Smooth muscle cell (in vitro differentiated cells): ENCODE results near the gene SLC17A9. TPM values are rescaled to one million over a fixed set of nuclear protein-coding genes. Genes with fewer than 3 reads are reported as not detected.

ENCODE experiments used
- DNase-seq: peaks from one replicate; lab custom pipeline; 2025; ENCODE audit not compliant: unreplicated experiment; lab: John Stamatoyannopoulos, UW
- H2AFZ ChIP-seq: fragments of 200-600 bp; sonication (generic); 2 replicates; pipeline ENCODE4 v1.6.0; 2016; ENCODE audit warnings: antibody characterized with exemption, low read depth, mild to moderate bottlenecking
- H3F3A ChIP-seq: fragments of 200-600 bp; sonication (generic); 2 replicates; pipeline ENCODE4 v1.6.0; 2017; ENCODE audit warnings: antibody characterized with exemption, low read depth
- H3K27ac ChIP-seq: fragments of 200-600 bp; sonication (generic); 2 replicates; pipeline ENCODE4 v1.5.1; 2016; ENCODE audit warnings: low read depth, mild to moderate bottlenecking
- H3K27me3 ChIP-seq: fragments of 200-600 bp; sonication (generic); 2 replicates; pipeline ENCODE4 v1.6.1; 2016; ENCODE audit warnings: low read depth, mild to moderate bottlenecking
- H3K36me3 ChIP-seq: fragments of 200-600 bp; sonication (generic); 2 replicates; pipeline ENCODE4 v1.5.1; 2016; ENCODE audit warnings: low read depth
- H3K4me1 ChIP-seq: fragments of 200-600 bp; sonication (generic); 2 replicates; pipeline ENCODE4 v1.5.1; 2016; ENCODE audit warnings: low read depth
- H3K4me2 ChIP-seq: fragments of 200-600 bp; sonication (generic); 2 replicates; pipeline ENCODE4 v1.6.0; 2016; ENCODE audit warnings: mild to moderate bottlenecking
- H3K4me3 ChIP-seq: fragments of 200-600 bp; sonication (generic); 2 replicates; pipeline ENCODE4 v1.5.1; 2016; ENCODE audit warnings: mild to moderate bottlenecking
- H3K79me2 ChIP-seq: fragments of 200-600 bp; sonication (generic); 2 replicates; pipeline ENCODE4 v1.6.0; 2016; ENCODE audit warnings: low read depth, mild to moderate bottlenecking
- H3K9ac ChIP-seq: fragments of 200-600 bp; sonication (generic); 2 replicates; pipeline ENCODE4 v1.6.0; 2016; ENCODE audit warnings: low read depth
- H3K9me3 ChIP-seq: fragments of 200-600 bp; sonication (generic); replicated peaks from 2 replicates; pipeline ENCODE4 v1.5.1; 2016; ENCODE audit warnings: low read depth
- H4K20me1 ChIP-seq: fragments of 200-600 bp; sonication (generic); 2 replicates; pipeline ENCODE4 v1.6.0; 2016; ENCODE audit warnings: low read depth
- WGBS: methylation state at CpG from one replicate; pipeline ENCODE4 v1.1.7; 2016; ENCODE audit warnings: low lambda C conversion rate; 5-methylcytosine and 5-hydroxymethylcytosine counted together
- polyA plus RNA-seq: library from polyadenylated mRNA; unstranded; fragments of >200 nt; fragmentation: Nextera tagmentation; extraction: Ambion mirVana; gene quantifications from 2 replicates; pipeline ENCODE4 v1.2.1, GENCODE V29; 2016
- total RNA-seq: library from RNA; depleted of rRNA; stranded (reverse); fragments of >200 nt; gene quantifications from 2 replicates; pipeline ENCODE4 v1.2.3, GENCODE V29; 2014
- TF ChIP-seq, protein P1 (sequence below): fragments of 200-600 bp; sonication (generic); IDR thresholded peaks from 2 replicates; pipeline ENCODE4 v1.5.1; 2017; ENCODE audit warnings: borderline replicate concordance, mild to moderate bottlenecking, antibody characterized with exemption; ENCODE audit not compliant: insufficient read depth, poor library complexity, severe bottlenecking

The SLC17A9 gene
- total and polyA plus RNA-seq, 2 experiments from 2014 or later: 32.5 to 96.7 TPM

DNA sequence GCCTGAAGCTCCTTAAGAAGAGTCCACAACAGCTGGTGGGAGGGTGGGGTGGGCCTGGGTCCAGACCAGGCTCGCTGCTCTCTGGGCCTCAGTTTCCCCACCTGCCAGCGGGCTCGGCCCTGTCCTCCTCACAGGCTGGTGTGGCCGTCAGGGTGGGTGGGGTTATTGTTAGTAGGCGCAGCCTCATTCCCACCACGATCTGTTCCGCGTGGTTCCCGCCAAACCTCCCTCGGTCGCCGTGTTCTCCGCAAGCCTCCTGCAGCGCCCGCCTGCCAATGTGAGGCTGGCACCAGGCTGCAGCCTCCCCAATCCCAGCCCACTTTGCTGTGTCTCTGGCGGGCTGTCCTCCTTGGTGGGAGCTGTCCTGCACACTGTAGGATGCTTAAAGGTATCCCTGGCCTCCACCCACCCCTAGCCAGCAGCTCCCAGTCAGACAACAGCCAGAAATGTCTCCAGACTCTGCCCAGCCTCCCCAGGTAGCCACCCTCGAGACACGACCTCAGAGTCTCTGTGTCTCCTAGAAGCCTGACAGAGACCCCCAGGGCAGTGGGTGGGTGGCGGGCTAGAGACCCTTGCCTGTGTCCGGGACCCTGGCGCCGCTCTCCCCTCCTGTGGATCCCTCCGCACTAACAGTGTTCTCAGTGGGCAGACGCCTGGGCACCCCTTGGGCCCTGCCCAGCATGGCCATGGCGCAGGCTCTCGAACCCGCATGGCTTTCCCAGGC lies 15.3 kb downstream of the SLC17A9 start:
- WGBS: 96% methylated on average over 21 of the region's 27 CpGs
- Histone ChIP-seq H3K27me3 (peaks cover 4% of the 10 kb centered on the region), H2AFZ (no peak overlapping the region), H3F3A (no peaks in the 10 kb centered on the region), H3K36me3 (no peaks in the 10 kb centered on the region), H3K27ac (no peak overlapping the region), H3K79me2 (no peaks in the 10 kb centered on the region), H3K4me2 (no peak overlapping the region), H3K9me3 (no peaks in the 10 kb centered on the region), H3K4me3 (no peak overlapping the region), H3K9ac (no peak overlapping the region), H3K4me1 (peaks cover 3% of the 10 kb centered on the region), H4K20me1 (peaks cover 49% of the 10 kb centered on the region)
- no peak for DNase-seq
- TF ChIP-seq, protein P1, sequence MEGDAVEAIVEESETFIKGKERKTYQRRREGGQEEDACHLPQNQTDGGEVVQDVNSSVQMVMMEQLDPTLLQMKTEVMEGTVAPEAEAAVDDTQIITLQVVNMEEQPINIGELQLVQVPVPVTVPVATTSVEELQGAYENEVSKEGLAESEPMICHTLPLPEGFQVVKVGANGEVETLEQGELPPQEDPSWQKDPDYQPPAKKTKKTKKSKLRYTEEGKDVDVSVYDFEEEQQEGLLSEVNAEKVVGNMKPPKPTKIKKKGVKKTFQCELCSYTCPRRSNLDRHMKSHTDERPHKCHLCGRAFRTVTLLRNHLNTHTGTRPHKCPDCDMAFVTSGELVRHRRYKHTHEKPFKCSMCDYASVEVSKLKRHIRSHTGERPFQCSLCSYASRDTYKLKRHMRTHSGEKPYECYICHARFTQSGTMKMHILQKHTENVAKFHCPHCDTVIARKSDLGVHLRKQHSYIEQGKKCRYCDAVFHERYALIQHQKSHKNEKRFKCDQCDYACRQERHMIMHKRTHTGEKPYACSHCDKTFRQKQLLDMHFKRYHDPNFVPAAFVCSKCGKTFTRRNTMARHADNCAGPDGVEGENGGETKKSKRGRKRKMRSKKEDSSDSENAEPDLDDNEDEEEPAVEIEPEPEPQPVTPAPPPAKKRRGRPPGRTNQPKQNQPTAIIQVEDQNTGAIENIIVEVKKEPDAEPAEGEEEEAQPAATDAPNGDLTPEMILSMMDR: no peak

DNA sequence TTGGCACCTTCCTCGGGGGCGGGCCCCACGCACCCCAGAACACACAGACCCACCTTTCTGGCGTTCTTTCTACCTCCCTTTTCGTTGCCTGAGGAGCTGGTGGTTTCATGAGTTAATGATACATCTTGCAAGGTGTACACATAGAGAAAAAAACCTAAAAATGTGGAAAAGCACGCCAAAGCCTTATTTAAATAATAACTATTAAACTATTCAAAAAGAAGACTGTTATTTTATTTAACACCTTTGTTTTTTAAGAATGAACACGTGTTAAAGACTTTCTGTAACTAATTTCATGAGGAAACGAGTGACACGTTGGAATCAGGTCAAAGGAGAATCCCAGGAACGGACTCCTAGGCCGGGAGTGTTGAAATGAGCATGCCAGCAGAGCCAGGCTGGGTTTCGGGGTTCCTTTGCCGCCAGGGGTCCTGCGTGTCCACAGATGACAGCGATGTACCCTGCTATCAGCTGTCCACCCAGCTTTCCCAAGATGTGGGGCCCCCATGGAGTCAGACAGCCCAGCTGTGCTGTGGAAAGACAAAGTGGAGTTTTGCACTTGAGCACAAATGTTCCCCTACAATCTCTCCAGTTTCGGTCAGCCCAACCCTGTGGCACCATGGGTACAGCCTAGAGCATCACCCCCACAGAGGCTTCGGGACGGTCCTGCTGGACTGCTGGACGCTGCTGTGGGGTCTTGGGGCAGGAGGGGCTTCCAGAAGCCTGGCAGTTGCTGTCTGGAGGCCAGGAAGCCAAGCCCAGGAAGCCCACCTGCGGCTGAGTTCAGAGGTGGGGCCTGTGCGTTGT lies 16.1 kb downstream of the SLC17A9 start:
- Histone ChIP-seq H3K27ac (no peak overlapping the region), H3K4me2 (no peak overlapping the region), H2AFZ (no peak overlapping the region), H3K79me2 (no peaks in the 10 kb centered on the region), H3K27me3 (peaks cover 12% of the 10 kb centered on the region), H3K36me3 (no peaks in the 10 kb centered on the region), H3K4me1 (peaks cover 5% of the 10 kb centered on the region), H3F3A (no peaks in the 10 kb centered on the region), H3K9me3 (no peaks in the 10 kb centered on the region), H3K4me3 (no peak overlapping the region), H4K20me1 (peaks cover 41% of the 10 kb centered on the region), H3K9ac (no peak overlapping the region)
- no peak for DNase-seq
- TF ChIP-seq, protein P1: no peak
- WGBS: 83% methylated on average over 21 of the region's 21 CpGs

DNA sequence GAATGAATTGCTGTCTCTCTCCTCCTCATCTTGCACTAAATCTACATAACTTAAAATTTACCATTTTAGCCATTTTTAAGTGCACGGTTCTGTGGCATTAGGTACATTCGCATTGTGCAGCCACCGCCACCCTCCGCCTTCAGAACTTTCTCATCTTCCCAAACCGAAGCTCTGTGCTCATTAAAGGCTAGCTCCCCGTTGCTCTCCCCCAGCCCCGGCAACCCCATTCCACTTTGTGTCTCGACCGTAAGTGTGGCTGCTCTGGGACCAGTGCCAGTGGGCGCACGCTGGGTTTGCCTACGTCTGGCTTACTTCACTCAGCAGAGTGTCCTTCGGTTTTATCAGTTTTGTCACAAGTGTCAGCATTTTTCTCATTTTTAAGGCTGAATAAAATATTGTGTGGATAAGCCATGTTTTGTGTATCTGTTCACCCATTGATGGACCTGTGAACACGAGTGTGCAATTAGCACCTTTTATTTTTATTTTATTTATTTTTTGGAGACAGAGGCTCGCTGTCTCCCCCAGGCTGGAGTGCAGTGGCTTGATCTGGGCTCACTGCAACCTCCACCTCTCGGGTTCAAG lies 16.8 kb downstream of the SLC17A9 start:
- DNase-seq: no peak
- H3K4me1 ChIP-seq: peaks cover 5% of the 10 kb centered on the region
- no peak overlapping the region for H3K27ac ChIP-seq
- no peaks in the 10 kb centered on the region for H3K36me3 ChIP-seq
- H3K9ac ChIP-seq: no peak overlapping the region
- H4K20me1 ChIP-seq: peaks cover 34% of the 10 kb centered on the region
- no peak overlapping the region for H3K4me2 ChIP-seq
- 66% methylated on average over 16 of the region's 16 CpGs for WGBS
- no peaks in the 10 kb centered on the region for H3K9me3 ChIP-seq
- H2AFZ ChIP-seq: no peak overlapping the region
- H3K27me3 ChIP-seq: peaks cover 19% of the 10 kb centered on the region
- H3F3A ChIP-seq: no peaks in the 10 kb centered on the region
- H3K79me2 ChIP-seq: no peaks in the 10 kb centered on the region
- TF ChIP-seq, protein P1: no peak
- H3K4me3 ChIP-seq: no peak overlapping the region
